Gastroesophageal sphincter (tissue), 3 donors: ENCODE measurements around the gene SHISA9.

Experiments
- CTCF ChIP-seq, 4 experiments: fragments of 200-600 bp in 2 of 4; fragments of 450-650 bp in 2 of 4; sonication (generic) in 1 of 4; IDR thresholded peaks; one replicate each; pipeline ENCODE4 v1.5.1; 2017 to 2019; ENCODE audit warnings: antibody characterized with exemption in 4 of 4, mild to moderate bottlenecking in 2 of 4, moderate library complexity in 2 of 4
- POLR2A ChIP-seq, 2 donors: fragments of 450-650 bp; IDR thresholded peaks; one replicate each; pipeline ENCODE4 v1.6.1; 2017; ENCODE audit warnings: antibody characterized with exemption in 2 of 2, mild to moderate bottlenecking in 2 of 2, moderate library complexity in 1 of 2
- POLR2AphosphoS5 ChIP-seq: sonication (generic); formaldehyde crosslinking; IDR thresholded peaks from one replicate; pipeline ENCODE4 v1.6.1; 2017; ENCODE audit warnings: antibody characterized with exemption

GRCh38 chr16:12885742-12886141 is 15.7 kb upstream of the SHISA9 start:
- TF ChIP-seq CTCF (IDR thresholded peaks at IDR 0.05), result no peak
- TF ChIP-seq POLR2AphosphoS5, result no peak
- no peak for TF ChIP-seq POLR2A (IDR thresholded peaks at IDR 0.05)
